IMR-90 (cell line): Measurements from ENCODE around the gene NME7. TPM values are rescaled to one million over a fixed set of nuclear protein-coding genes. Genes with fewer than 3 reads are reported as not detected.
A peak's percentile ranks its signal among the peaks of the same experiment; 100 is the strongest.

Experiments
- ATAC-seq: fragments of 200-7000 bp; cut with Tn5 transposase; 2 replicates; pipeline ENCODE4 v1.9.1; 2020; ENCODE audit warnings: low read depth, mild to moderate bottlenecking, moderate library complexity
- BruUV-seq: library from RNA; stranded (reverse); fragments of 400-500 nt; replicated peaks from 2 replicates; lab custom pipeline; 2021; lab: Mats Ljungman, UMichigan
- CTCF ChIA-PET: fragments of 300-600 bp; formaldehyde crosslinking; extraction: SDS; loops from one replicate; lab custom pipeline; 2021; ENCODE audit warnings: antibody characterized with exemption; lab: Yijun Ruan, JAX
- POLR2A ChIA-PET: fragments of 300-600 bp; sonication (Branson Sonifier 250); formaldehyde crosslinking; loops from one replicate; lab custom pipeline; 2022; ENCODE audit warnings: antibody characterized with exemption; ENCODE audit not compliant: unreplicated experiment; lab: Charles Lee
- DNase-seq: peaks from one replicate; pipeline ENCODE4 v3.0.0; 2013
- H2AFZ ChIP-seq: replicated peaks from 2 replicates; pipeline ENCODE3; 2013; ENCODE audit warnings: low read length, mild to moderate bottlenecking; ENCODE audit not compliant: poor library complexity
- H2AK5ac ChIP-seq: 2 replicates; pipeline ENCODE4 v1.6.1; 2013; ENCODE audit warnings: low read depth, low read length, inconsistent platforms
- H2AK9ac ChIP-seq: replicated peaks from 2 replicates; pipeline ENCODE3; 2013; ENCODE audit warnings: mild to moderate bottlenecking, low read depth, low read length, moderate library complexity; ENCODE audit not compliant: poor library complexity
- H2BK120ac ChIP-seq: 2 replicates; pipeline ENCODE4 v1.6.1; 2013; ENCODE audit warnings: low read depth, low read length, inconsistent platforms
- H2BK15ac ChIP-seq: 3 replicates; pipeline ENCODE4 v1.6.1; 2013; ENCODE audit warnings: low read depth, low read length, inconsistent platforms
- H2BK20ac ChIP-seq: 2 replicates; pipeline ENCODE4 v1.6.1; 2013; ENCODE audit warnings: low read depth, mild to moderate bottlenecking, inconsistent platforms, low read length, moderate library complexity
- H2BK5ac ChIP-seq: 2 replicates; pipeline ENCODE4 v1.6.1; 2013; ENCODE audit warnings: mild to moderate bottlenecking, low read depth, low read length, inconsistent platforms; ENCODE audit not compliant: poor library complexity, severe bottlenecking
- H3K14ac ChIP-seq: replicated peaks from 2 replicates; pipeline ENCODE4 v1.6.1; 2013; ENCODE audit warnings: low read depth, low read length, inconsistent platforms
- H3K18ac ChIP-seq: 2 replicates; pipeline ENCODE4 v1.6.1; 2013; ENCODE audit warnings: low read depth, low read length, control low read depth
- H3K23ac ChIP-seq: 2 replicates; pipeline ENCODE4 v1.6.1; 2013; ENCODE audit warnings: low read depth, low read length, inconsistent platforms
- H3K27ac ChIP-seq: 2 replicates; pipeline ENCODE4 v1.5.1; 2013; ENCODE audit warnings: mild to moderate bottlenecking, control low read depth, low read length; ENCODE audit not compliant: insufficient read depth
- H3K27me3 ChIP-seq: 2 replicates; pipeline ENCODE4 v1.6.1; 2013; ENCODE audit warnings: low read length; ENCODE audit not compliant: control insufficient read depth, insufficient read depth
- H3K36me3 ChIP-seq: 2 replicates; pipeline ENCODE4 v1.6.1; 2013; ENCODE audit warnings: low read length, mixed read lengths; ENCODE audit not compliant: control insufficient read depth, insufficient read depth
- H3K4ac ChIP-seq: 2 replicates; pipeline ENCODE4 v1.6.1; 2013; ENCODE audit warnings: low read depth, low read length, inconsistent platforms
- H3K4me1 ChIP-seq: 2 replicates; pipeline ENCODE4 v1.6.1; 2013; ENCODE audit warnings: low read length, mixed read lengths; ENCODE audit not compliant: control insufficient read depth, insufficient read depth
- H3K4me2 ChIP-seq: 2 replicates; pipeline ENCODE4 v1.6.1; 2013; ENCODE audit warnings: low read depth, mild to moderate bottlenecking, control low read depth, low read length, moderate library complexity
- H3K4me3 ChIP-seq: 2 replicates; pipeline ENCODE4 v1.5.1; 2013; ENCODE audit warnings: low read depth, mild to moderate bottlenecking, control low read depth, low read length, moderate library complexity; ENCODE audit not compliant: insufficient read depth
- H3K56ac ChIP-seq: 2 replicates; pipeline ENCODE4 v1.6.1; 2013; ENCODE audit warnings: low read length, inconsistent platforms; ENCODE audit not compliant: insufficient read depth; ENCODE audit errors: extremely low read depth
- H3K79me1 ChIP-seq, 2 experiments: 2 replicates each; pipeline ENCODE4 v1.6.1; 2013; ENCODE audit warnings: low read length in 2 of 2, inconsistent platforms in 1 of 2, low read depth in 1 of 2
- H3K9ac ChIP-seq: 2 replicates; pipeline ENCODE4 v1.6.1; 2013; ENCODE audit warnings: low read depth, low read length, control low read depth
- H3K9me1 ChIP-seq: 2 replicates; pipeline ENCODE4 v1.6.1; 2013; ENCODE audit warnings: low read length, inconsistent platforms; ENCODE audit not compliant: insufficient read depth
- H3K9me3 ChIP-seq: 2 replicates; pipeline ENCODE4 v1.6.1; 2013; ENCODE audit warnings: low read length; ENCODE audit not compliant: control insufficient read depth, insufficient read depth
- H4K20me1 ChIP-seq: 2 replicates; pipeline ENCODE4 v1.6.1; 2013; ENCODE audit warnings: low read length, inconsistent platforms; ENCODE audit not compliant: insufficient read depth
- H4K5ac ChIP-seq: 2 replicates; pipeline ENCODE4 v1.6.1; 2013; ENCODE audit warnings: mild to moderate bottlenecking, low read depth, low read length, control low read depth
- H4K8ac ChIP-seq, 2 experiments: 2 replicates each; pipeline ENCODE4 v1.6.1; 2013; ENCODE audit warnings: low read depth in 2 of 2, low read length in 2 of 2, control low read depth in 1 of 2, inconsistent platforms in 1 of 2
- H4K91ac ChIP-seq: 2 replicates; pipeline ENCODE4 v1.6.1; 2013; ENCODE audit warnings: low read depth, low read length, inconsistent platforms; ENCODE audit not compliant: insufficient read depth
- CEBPB ChIP-seq: IDR thresholded peaks from 2 replicates; pipeline ENCODE4 v1.6.1; 2012; ENCODE audit warnings: low read depth, low read length, improper control_type of control experiment
- FOS ChIP-seq: fragments of 150-350 bp; IDR thresholded peaks from 2 replicates; pipeline ENCODE4 v1.6.1; 2016; ENCODE audit warnings: low read depth, low read length
- MAFK ChIP-seq: IDR thresholded peaks from 2 replicates; pipeline ENCODE4 v1.6.1; 2012; ENCODE audit warnings: low read depth, low read length, improper control_type of control experiment
- SMC3 ChIP-seq: fragments of 150-350 bp; IDR thresholded peaks from 2 replicates; pipeline ENCODE4 v1.6.1; 2016; ENCODE audit warnings: low read depth, mild to moderate bottlenecking, antibody characterized with exemption, low read length, moderate library complexity
- WGBS, 2 experiments: methylation state at CpG; one replicate each; pipeline versions ENCODE4 v1.1.5 to v1.1.7; 2013; ENCODE audit warnings: missing lambda C conversion rate in 2 of 2; ENCODE audit not compliant: insufficient read length in 1 of 2; ENCODE audit errors: extremely low coverage in 2 of 2; 5-methylcytosine and 5-hydroxymethylcytosine counted together
- dilution Hi-C: fragments of 300-500 bp; cut with HindIII; formaldehyde crosslinking; loops from one replicate; pipeline ENCODE4 v1.14.3; 2018; ENCODE audit warnings: low sequenced_read_pairs; ENCODE audit not compliant: unreplicated experiment
- in situ Hi-C: fragments of 300-500 bp; cut with MboI; formaldehyde crosslinking; loops from 3 replicates; pipeline ENCODE4 v1.14.3; 2019; ENCODE audit warnings: low sequenced_read_pairs, inconsistent platforms, mixed read lengths
- intact Hi-C: fragments of 100-400 bp; cut with micrococcal nuclease; formaldehyde crosslinking; loops from 2 replicates; pipeline ENCODE4 v1.10.0; 2022
- polyA plus RNA-seq, 3 experiments: library from polyadenylated mRNA; depleted of rRNA; stranded (reverse); fragments of >200 nt; gene quantifications; 2 replicates each; pipeline ENCODE4 v1.2.3, GENCODE V29; 2012; ENCODE audit warnings: low replicate concordance in 1 of 3
- total RNA-seq: library from RNA; depleted of rRNA; stranded (reverse); fragments of >200 nt; gene quantifications from 2 replicates; pipeline ENCODE4 v1.2.3, GENCODE V29; 2012

The NME7 gene
- total and polyA plus RNA-seq, 2 of the 4 experiments (the other 2 are of a cell fraction) = 18.3 to 22.4 TPM

GRCh38 chr1:169321539-169321938 lies 46.1 kb downstream of the NME7 start:
- Histone ChIP-seq H2BK5ac (no peak overlapping the region), H3K79me1 (peaks cover 0 to 3% of the 10 kb centered on the region in 2 experiments; a peak in 1 of 4 replicates), H3K4ac (no peak overlapping the region), H3K23ac (no peak overlapping the region), H3K9ac (no peak overlapping the region), H3K4me2 (no peak overlapping the region), H3K56ac (no peak overlapping the region), H4K20me1 (no peaks in the 10 kb centered on the region), H2BK20ac (no peak overlapping the region), H3K27ac (no peak overlapping the region), H3K27me3 (no peaks in the 10 kb centered on the region), H2AFZ (no peak overlapping the region), H3K4me3 (no peak overlapping the region), H2BK120ac (no peak overlapping the region), H4K5ac (no peak overlapping the region), H2AK9ac (no peak overlapping the region), H2AK5ac (no peak overlapping the region), H3K36me3 (no peaks in the 10 kb centered on the region), H3K18ac (no peak overlapping the region), H4K91ac (no peak overlapping the region), H3K14ac (no peak overlapping the region), H4K8ac (no peak overlapping the region), H3K4me1 (no peaks in the 10 kb centered on the region), H3K9me3 (no peaks in the 10 kb centered on the region), H3K9me1 (0 out of 2 replicates have a peak, but pooled peaks cover 3% of the 10 kb centered on the region), H2BK15ac (no peak overlapping the region)
- CTCF ChIA-PET = interaction anchor here (1.0 to 1.4 kb wide), 2 partner anchors 10 to 718 kb away, joined by 3 read pairs; no protein-coding TSS in a partner anchor
- no CpG with 5 or more reads among the region's 1 CpG for WGBS, 2 experiments
- in situ Hi-C loops = no loop called here
- intact Hi-C loops = no loop called here
- POLR2A ChIA-PET = no interaction called here
- dilution Hi-C loops = no loop called here
- no TSS peak for BruUV-seq
- peak; percentile 76 for DNase-seq
- TF ChIP-seq SMC3 = no peak
- TF ChIP-seq MAFK = no peak
- TF ChIP-seq CEBPB = peak; percentile 95
- TF ChIP-seq FOS = peak; percentile 76; the same call in 1 of the 2 replicates
- ATAC-seq = peak; percentile 59
